ENCODE data around the gene DGKB. TPM values are rescaled to one million over a fixed set of nuclear protein-coding genes. Genes with fewer than 3 reads are reported as not detected.
A peak's percentile ranks its signal among the peaks of the same experiment; 100 is the strongest.

DGKB gene
- 2.0 and 2.6 TPM in 2 replicates for total RNA-seq (2021; fragmentation: NEBNext Ultra II Directional; extraction: Animal tissue kit (Norgen Biotek cat#: 25700))
- 0.39 and 1.9 TPM in 2 replicates for polyA plus RNA-seq (2011; rRNA removed)
- 1.1 TPM for polyA plus RNA-seq (2011; cell fraction: cytosol; rRNA removed)
- polyA plus RNA-seq (2011; cell fraction: nucleus; rRNA removed), result 2.2 TPM
- 1.7 to 4.0 TPM (median 1.8 TPM) in 4 replicates for polyA plus RNA-seq (2012, experiment 1 of 2)
- 0.13 TPM for polyA plus RNA-seq (2012, experiment 2 of 2)
- 1.0 TPM for polyA plus RNA-seq (2013, experiment 1 of 2)
- 1.0 TPM for polyA plus RNA-seq (2013, experiment 2 of 2)
- polyA minus RNA-seq (2011; rRNA and poly(A)+ RNA removed), result 10.0 and 21.1 TPM in 2 replicates
- 2.9 TPM for polyA minus RNA-seq (2011; cell fraction: cytosol; rRNA and poly(A)+ RNA removed)
- 30.4 TPM for polyA minus RNA-seq (2011; cell fraction: nucleus; rRNA and poly(A)+ RNA removed)
- long read RNA-seq, experiment 1, partial matches to known transcripts, result 1 of 1 reads
- long read RNA-seq, experiment 1, other reads (novel, unspliced or antisense), result 0 of 1 reads
- long read RNA-seq, experiment 2, partial matches to known transcripts, result 0 of 1 reads
- long read RNA-seq, experiment 2, other reads (novel, unspliced or antisense), result 1 of 1 reads

DNA sequence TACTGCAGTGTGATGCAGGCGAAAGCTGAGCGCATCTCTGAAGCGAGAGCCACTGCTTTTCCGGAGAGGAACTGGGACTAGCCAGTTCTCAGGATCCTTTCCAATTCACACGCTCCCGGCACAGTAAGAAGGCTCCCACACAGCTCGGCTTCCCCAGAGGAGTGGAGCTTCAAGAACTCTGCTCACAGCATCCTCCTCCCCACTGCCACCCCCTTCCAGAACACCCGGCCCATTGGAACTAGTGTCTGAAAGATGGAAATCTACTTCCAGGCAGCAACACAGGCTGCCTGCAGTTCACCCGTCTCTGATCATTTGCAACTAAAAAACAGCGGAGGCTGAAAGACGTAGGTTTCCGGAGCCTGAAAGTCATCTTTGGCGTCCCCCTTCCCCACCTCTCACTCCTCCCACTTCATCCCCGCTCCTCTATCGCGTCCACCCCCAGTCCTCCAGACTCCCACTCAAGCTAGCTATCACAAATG is at the start of gene DGKB:
DGKB (minus strand) TSS at position 163 of the 479 bp plus-strand sequence.
- Histone ChIP-seq H3K4ac (replicated peaks; ENCODE audit: insufficient read length, low read depth, low read length) (no peak within 1 kb of the TSS), H4K91ac (replicated peaks; ENCODE audit: insufficient read length, low read length) (no peak within 1 kb of the TSS), H2BK15ac (ENCODE audit: low read length) (peak within 1 kb of the TSS; percentile 35; the same call in 1 of the 2 replicates), H3K4me2 (ENCODE audit: insufficient read depth in 1 of 2, low read depth in 2 of 2, low read length in 2 of 2) (peak within 1 kb of the TSS; percentile 85 to 90), H3K27me3 (replicated peaks in 1 of 4; ENCODE audit: control insufficient read depth in 3 of 4, extremely low read depth in 1 of 4, insufficient read depth in 3 of 4, low read length in 3 of 4) (no peaks in the 10 kb centered on the region), H2BK20ac (ENCODE audit: low read length) (peak within 1 kb of the TSS; percentile 37; the same call in 1 of the 2 replicates), H2AFZ (ENCODE audit: low read length) (peak within 1 kb of the TSS; percentile 85), H3K4me3 (ENCODE audit: extremely low read depth in 1 of 4, insufficient read depth in 2 of 4, low read depth in 3 of 4, low read length in 4 of 4) (peak within 1 kb of the TSS; percentile 47 to 65 (median 56)), H3K27ac (ENCODE audit: low read depth, low read length) (no peak within 1 kb of the TSS), H3K18ac (ENCODE audit: extremely low read depth, low read length) (peak within 1 kb of the TSS; percentile 13; the same call in 1 of the 2 replicates), H4K8ac (ENCODE audit: extremely low read depth, insufficient read depth, low read length) (no peak within 1 kb of the TSS; the same call in 1 of the 2 replicates), H2BK120ac (replicated peaks; ENCODE audit: low read depth, low read length) (no peak within 1 kb of the TSS), H2BK12ac (ENCODE audit: low read depth, low read length) (0 out of 2 replicates have a peak within 1 kb of the TSS, but pooled peaks have one; percentile 41), H2AK5ac (ENCODE audit: low read depth, low read length) (no peak within 1 kb of the TSS), H4K5ac (ENCODE audit: insufficient read length, low read depth, low read length) (no peak within 1 kb of the TSS), H2BK5ac (ENCODE audit: low read depth, low read length) (no peak within 1 kb of the TSS), H3K23me2 (ENCODE audit: low read depth, low read length) (peaks cover 11% of the 10 kb centered on the region), H3K9me3 (ENCODE audit: insufficient read depth in 2 of 2, low read depth in 1 of 2, low read length in 1 of 2) (no peaks in the 10 kb centered on the region), H3K4me1 (replicated peaks in 1 of 4; ENCODE audit: control insufficient read depth in 3 of 4, insufficient read depth in 4 of 4, low read length in 3 of 4) (peaks cover 5 to 8% (median 6%) of the 10 kb centered on the region in 4 experiments; a peak in 6 of 7 replicates), H4K20me1 (replicated peaks in 1 of 2; ENCODE audit: control insufficient read depth in 1 of 2, insufficient read depth in 2 of 2, low read length in 2 of 2) (no peaks in the 10 kb centered on the region), H3K79me1 (ENCODE audit: low read depth, low read length) (no peaks in the 10 kb centered on the region), H3K23ac (ENCODE audit: insufficient read length) (no peak within 1 kb of the TSS), H3K79me2 (ENCODE audit: control insufficient read depth in 1 of 2, insufficient read depth in 2 of 2, low read length in 2 of 2) (no peaks in the 10 kb centered on the region), H3K36me3 (ENCODE audit: control insufficient read depth in 2 of 4, insufficient read depth in 4 of 4, low read length in 3 of 4) (no peaks in the 10 kb centered on the region), H3K9ac (replicated peaks in 1 of 4; ENCODE audit: extremely low read depth in 1 of 4, low read depth in 3 of 4, low read length in 3 of 4) (peak within 1 kb of the TSS in 3 of 4 experiments; percentile 15 to 34 (median 28); a peak in 4 of 7 replicates), H3K14ac (ENCODE audit: insufficient read length) (no peak within 1 kb of the TSS), H3K56ac (replicated peaks; ENCODE audit: insufficient read length, low read depth, low read length) (no peak within 1 kb of the TSS)
- POLR2A ChIA-PET (ENCODE audit: partially characterized antibody), result interaction anchor here (1.4 kb wide), 1 partner anchor 66 kb away, joined by 5 read pairs; no protein-coding TSS in a partner anchor
- DNase-seq (ENCODE audit: low read depth in 1 of 2, low spot score in 2 of 2) (peak in 1 of 2 experiments; percentile 67), FAIRE-seq (no peak)
- CTCF ChIA-PET (ENCODE audit: partially characterized antibody), result interaction anchor here (0.7 to 1.8 kb wide), 5 partner anchors 52 to 222 kb away, joined by 3 to 5 read pairs (median 4); no protein-coding TSS in a partner anchor
- WGBS, 2 experiments (ENCODE audit: extremely low coverage in 1 of 2, insufficient coverage in 1 of 2, insufficient read length in 1 of 2, insufficient replicate concordance in 2 of 2, low coverage in 1 of 2, low lambda C conversion rate in 2 of 2, missing lambda C conversion rate in 1 of 2), result 4% methylated on average over 16 of the region's 16 CpGs; no CpG with 5 or more reads in 1 of the 2 experiments
- TF ChIP-seq SAP30 (IDR thresholded peaks at IDR 0.05; ENCODE audit: insufficient read depth, insufficient replicate concordance, low read length) (no peak), RAD21 (IDR thresholded peaks at IDR 0.05 in 1 of 2, conservative IDR thresholded peaks at IDR 0.05 in 1 of 2; ENCODE audit: low read depth in 2 of 2, low read length in 2 of 2) (no peak), HDAC2 (IDR thresholded peaks at IDR 0.05; ENCODE audit: borderline replicate concordance in 1 of 2, low read depth in 2 of 2, low read length in 2 of 2) (no peak), MAFK (IDR thresholded peaks at IDR 0.05; ENCODE audit: low read depth, low read length) (no peak)
- TF ChIP-seq, protein P1, sequence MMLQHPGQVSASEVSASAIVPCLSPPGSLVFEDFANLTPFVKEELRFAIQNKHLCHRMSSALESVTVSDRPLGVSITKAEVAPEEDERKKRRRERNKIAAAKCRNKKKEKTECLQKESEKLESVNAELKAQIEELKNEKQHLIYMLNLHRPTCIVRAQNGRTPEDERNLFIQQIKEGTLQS (IDR thresholded peaks at IDR 0.05; ENCODE audit: insufficient read depth, low read depth, low read length), result no peak
- TF ChIP-seq, protein P2, sequence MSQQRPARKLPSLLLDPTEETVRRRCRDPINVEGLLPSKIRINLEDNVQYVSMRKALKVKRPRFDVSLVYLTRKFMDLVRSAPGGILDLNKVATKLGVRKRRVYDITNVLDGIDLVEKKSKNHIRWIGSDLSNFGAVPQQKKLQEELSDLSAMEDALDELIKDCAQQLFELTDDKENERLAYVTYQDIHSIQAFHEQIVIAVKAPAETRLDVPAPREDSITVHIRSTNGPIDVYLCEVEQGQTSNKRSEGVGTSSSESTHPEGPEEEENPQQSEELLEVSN (IDR thresholded peaks at IDR 0.05), result no peak

All from H1 (cell line).